SH-SY5Y (cell line): Measurements from ENCODE around the gene FBXL12.

ENCODE experiments used
- GATA2 ChIP-seq: IDR thresholded peaks from 2 replicates; pipeline ENCODE4 v1.6.1; 2011; ENCODE audit warnings: mild to moderate bottlenecking, low read depth, low read length
- GATA3 ChIP-seq: IDR thresholded peaks from 2 replicates; pipeline ENCODE4 v1.6.1; 2011; ENCODE audit warnings: low read depth, mild to moderate bottlenecking, low read length, moderate library complexity

DNA sequence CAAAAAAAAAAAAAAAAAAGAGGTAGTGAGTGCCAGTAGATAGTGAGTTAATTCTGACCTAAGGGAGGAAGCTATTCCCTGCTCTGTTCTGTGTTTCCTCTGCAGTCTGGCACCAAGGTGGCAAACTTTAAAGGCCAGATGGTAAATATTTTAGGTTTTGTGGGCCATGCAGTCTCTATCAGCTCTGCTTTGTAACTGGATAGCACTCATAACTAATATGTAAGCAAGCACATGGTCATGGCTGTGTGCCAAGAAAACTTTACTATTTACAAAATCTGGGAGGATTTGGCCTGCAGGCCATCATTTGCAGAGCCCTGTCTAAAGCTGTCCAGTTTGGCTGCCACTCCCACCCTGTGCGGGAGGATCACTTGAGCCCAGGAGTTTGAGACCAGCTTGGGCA lies 20.5 kb upstream of the FBXL12 start:
- no peak for TF ChIP-seq GATA2
- TF ChIP-seq GATA3, result no peak
